Esophagus muscularis mucosa (tissue), 3 donors: Measurements from ENCODE around the gene TSPAN17.

ENCODE experiments used
- POLR2A ChIP-seq: fragments of 450-650 bp; IDR thresholded peaks from one replicate; pipeline ENCODE4 v1.6.1; 2017; ENCODE audit warnings: antibody characterized with exemption, moderate library complexity, mild to moderate bottlenecking, low read depth
- TF ChIP-seq, protein P1 (sequence below), 3 experiments: fragments of 200-600 bp in 2 of 3; fragments of 450-650 bp in 1 of 3; sonication (generic) in 2 of 3; IDR thresholded peaks; one replicate each; pipeline ENCODE4 v1.5.1; 2017 to 2019; ENCODE audit warnings: antibody characterized with exemption in 3 of 3, mild to moderate bottlenecking in 2 of 3, moderate library complexity in 1 of 3

DNA sequence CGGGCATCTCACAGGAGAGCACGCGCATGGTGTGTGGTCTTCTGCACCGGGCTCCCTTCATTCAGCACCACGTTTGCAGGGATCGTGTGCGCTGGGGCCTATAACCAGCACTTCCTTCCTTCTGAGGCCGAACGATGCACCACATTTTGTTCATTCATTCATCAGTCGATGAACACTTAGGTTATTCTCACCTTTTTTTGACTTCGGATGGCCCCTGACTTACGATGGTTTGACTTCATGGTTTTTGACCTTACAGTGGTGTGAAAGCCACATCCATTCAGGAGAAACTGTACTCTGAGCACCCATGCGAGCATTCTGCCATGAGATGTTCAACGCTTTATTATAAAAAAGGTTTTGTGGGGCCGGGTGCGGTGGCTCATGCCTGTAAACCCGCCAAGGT lies 27.5 kb downstream of the TSPAN17 start:
- TF ChIP-seq, protein P1, sequence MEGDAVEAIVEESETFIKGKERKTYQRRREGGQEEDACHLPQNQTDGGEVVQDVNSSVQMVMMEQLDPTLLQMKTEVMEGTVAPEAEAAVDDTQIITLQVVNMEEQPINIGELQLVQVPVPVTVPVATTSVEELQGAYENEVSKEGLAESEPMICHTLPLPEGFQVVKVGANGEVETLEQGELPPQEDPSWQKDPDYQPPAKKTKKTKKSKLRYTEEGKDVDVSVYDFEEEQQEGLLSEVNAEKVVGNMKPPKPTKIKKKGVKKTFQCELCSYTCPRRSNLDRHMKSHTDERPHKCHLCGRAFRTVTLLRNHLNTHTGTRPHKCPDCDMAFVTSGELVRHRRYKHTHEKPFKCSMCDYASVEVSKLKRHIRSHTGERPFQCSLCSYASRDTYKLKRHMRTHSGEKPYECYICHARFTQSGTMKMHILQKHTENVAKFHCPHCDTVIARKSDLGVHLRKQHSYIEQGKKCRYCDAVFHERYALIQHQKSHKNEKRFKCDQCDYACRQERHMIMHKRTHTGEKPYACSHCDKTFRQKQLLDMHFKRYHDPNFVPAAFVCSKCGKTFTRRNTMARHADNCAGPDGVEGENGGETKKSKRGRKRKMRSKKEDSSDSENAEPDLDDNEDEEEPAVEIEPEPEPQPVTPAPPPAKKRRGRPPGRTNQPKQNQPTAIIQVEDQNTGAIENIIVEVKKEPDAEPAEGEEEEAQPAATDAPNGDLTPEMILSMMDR (IDR thresholded peaks at IDR 0.05) = no peak
- TF ChIP-seq POLR2A = no peak
